ENCODE data around the gene CDH23. TPM values are rescaled to one million over a fixed set of nuclear protein-coding genes. Genes with fewer than 3 reads are reported as not detected.

The CDH23 gene
- total RNA-seq, 1 experiment from 2014 or later: 0.37 TPM

GRCh38 chr10:71516890-71517289 lies 120.2 kb downstream of the CDH23 start:
- DNase-seq (ENCODE audit: low spot score): no peak

GRCh38 chr10:71517298-71518169 lies 120.8 kb downstream of the CDH23 start:
- DNase-seq (ENCODE audit: low spot score): no peak

GRCh38 chr10:71520042-71520441 lies 123.3 kb downstream of the CDH23 start:
- DNase-seq (ENCODE audit: low spot score): no peak

GRCh38 chr10:71521504-71522441 lies 125.1 kb downstream of the CDH23 start:
- no peak for DNase-seq (ENCODE audit: low spot score)

- no peak for DNase-seq (ENCODE audit: low spot score)
Measured at GRCh38 chr10:71522442-71523144, 125.9 kb downstream of the CDH23 start.

GRCh38 chr10:71523756-71524155 lies 127.0 kb downstream of the CDH23 start:
- DNase-seq (ENCODE audit: low spot score): no peak

GRCh38 chr10:71525092-71525491 lies 128.4 kb downstream of the CDH23 start:
- no peak for DNase-seq (ENCODE audit: low spot score)

GRCh38 chr10:71525721-71526120 lies 129.0 kb downstream of the CDH23 start:
- no peak for DNase-seq (ENCODE audit: low spot score)

- DNase-seq (ENCODE audit: low spot score): no peak
Measured at GRCh38 chr10:71526653-71527052, 129.9 kb downstream of the CDH23 start.

GRCh38 chr10:71527135-71527534 lies 130.4 kb downstream of the CDH23 start:
- DNase-seq (ENCODE audit: low spot score): no peak

GRCh38 chr10:71528371-71529206 lies 131.9 kb downstream of the CDH23 start:
- DNase-seq (ENCODE audit: low spot score): no peak

GRCh38 chr10:71529207-71529827 lies 132.6 kb downstream of the CDH23 start:
- DNase-seq (ENCODE audit: low spot score): no peak

- DNase-seq (ENCODE audit: low spot score): no peak
Measured at GRCh38 chr10:71530781-71531180, 134.1 kb downstream of the CDH23 start.

GRCh38 chr10:71531485-71532446 lies 135.0 kb downstream of the CDH23 start:
- DNase-seq (ENCODE audit: low spot score): peak; percentile 19

GRCh38 chr10:71532878-71533277 lies 136.2 kb downstream of the CDH23 start:
- DNase-seq (ENCODE audit: low spot score): no peak

GRCh38 chr10:71533936-71534335 lies 137.2 kb downstream of the CDH23 start:
- no peak for DNase-seq (ENCODE audit: low spot score)

- DNase-seq (ENCODE audit: low spot score): no peak
Measured at GRCh38 chr10:71534568-71535194, 138.0 kb downstream of the CDH23 start.

- DNase-seq (ENCODE audit: low spot score): peak; percentile 24
Measured at GRCh38 chr10:71536332-71536731, 139.6 kb downstream of the CDH23 start.

GRCh38 chr10:71537125-71537524 lies 140.4 kb downstream of the CDH23 start:
- DNase-seq (ENCODE audit: low spot score): no peak

All from H4 (cell line).